A673 (cell line): ENCODE measurements around the gene TTL. TPM values are rescaled to one million over a fixed set of nuclear protein-coding genes. Genes with fewer than 3 reads are reported as not detected.

Source experiments
- BruUV-seq: library from RNA; stranded (reverse); fragments of 400-500 nt; replicated peaks from 2 replicates; lab custom pipeline; 2021; lab: Mats Ljungman, UMichigan
- CTCF ChIA-PET: fragments of 300-600 bp; sonication (Branson Sonifier 250); formaldehyde crosslinking; loops from one replicate; lab custom pipeline; 2022; ENCODE audit warnings: antibody characterized with exemption; lab: Charles Lee
- POLR2A ChIA-PET: fragments of 300-600 bp; sonication (Branson Sonifier 250); formaldehyde crosslinking; loops from one replicate; lab custom pipeline; 2022; ENCODE audit warnings: antibody characterized with exemption; ENCODE audit not compliant: low non-redundant PET; lab: Charles Lee
- DNase-seq: peaks from one replicate; pipeline ENCODE4 v3.0.0-alpha.2; 2015; ENCODE audit warnings: low spot score
- H3K27ac ChIP-seq: fragments of 200-600 bp; sonication (generic); 2 replicates; pipeline ENCODE4 v1.5.1; 2016; ENCODE audit warnings: mixed run types, low read depth, mild to moderate bottlenecking, mixed read lengths, antibody characterized with exemption, low read length; ENCODE audit not compliant: poor library complexity, severe bottlenecking
- H3K27me3 ChIP-seq: fragments of 200-600 bp; sonication (generic); replicated peaks from 2 replicates; pipeline ENCODE4 v1.6.1; 2017; ENCODE audit warnings: mixed run types, low read depth, mild to moderate bottlenecking, mixed read lengths, antibody characterized with exemption, low read length; ENCODE audit not compliant: insufficient read depth, poor library complexity
- H3K36me3 ChIP-seq: fragments of 200-600 bp; sonication (generic); 2 replicates; pipeline ENCODE4 v1.6.1; 2016; ENCODE audit warnings: mixed run types, mild to moderate bottlenecking, mixed read lengths, antibody characterized with exemption, low read length; ENCODE audit not compliant: insufficient read depth, poor library complexity, severe bottlenecking
- H3K4me1 ChIP-seq: fragments of 200-600 bp; sonication (generic); 2 replicates; pipeline ENCODE4 v1.6.1; 2017; ENCODE audit warnings: mixed run types, mild to moderate bottlenecking, mixed read lengths, antibody characterized with exemption, low read length; ENCODE audit not compliant: insufficient read depth, poor library complexity, severe bottlenecking
- H3K4me3 ChIP-seq: fragments of 200-600 bp; sonication (generic); 2 replicates; pipeline ENCODE4 v1.5.1; 2016; ENCODE audit warnings: low read depth, mixed run types, mild to moderate bottlenecking, mixed read lengths, low read length; ENCODE audit not compliant: poor library complexity, severe bottlenecking
- H3K9me3 ChIP-seq: fragments of 200-600 bp; sonication (generic); 2 replicates; pipeline ENCODE4 v1.6.1; 2016; ENCODE audit warnings: mixed run types, low read depth, mild to moderate bottlenecking, mixed read lengths, antibody characterized with exemption, low read length; ENCODE audit not compliant: poor library complexity, severe bottlenecking
- CTCF ChIP-seq: fragments of 300-800, 200-600 bp; sonication (generic); conservative IDR thresholded peaks from 2 replicates; pipeline ENCODE4 v1.5.1; 2017; ENCODE audit warnings: low read depth, mild to moderate bottlenecking, antibody characterized with exemption, low read length, moderate library complexity, mixed read lengths
- EZH2 ChIP-seq: fragments of 200-600 bp; sonication (generic); IDR thresholded peaks from 2 replicates; pipeline ENCODE4 v1.6.1; 2017; ENCODE audit warnings: borderline replicate concordance, low read depth, mild to moderate bottlenecking, mixed read lengths, antibody characterized with exemption, low read length; ENCODE audit not compliant: poor library complexity, severe bottlenecking
- intact Hi-C: fragments of 100-400 bp; cut with micrococcal nuclease; formaldehyde crosslinking; loops from one replicate; pipeline ENCODE4 v1.10.0; 2022; ENCODE audit not compliant: unreplicated experiment
- total RNA-seq: library from RNA; stranded (reverse); gene quantifications from 2 replicates; pipeline ENCODE4 v1.2.3, GENCODE V29; 2021

Gene TTL
- total RNA-seq, 1 experiment from 2014 or later, result 146 TPM

GRCh38 chr2:112579241-112579640 lies 97.3 kb downstream of the TTL start:
- H3K36me3 ChIP-seq, result peaks cover 29% of the 10 kb centered on the region
- POLR2A ChIA-PET, result no interaction called here
- BruUV-seq, result no TSS peak
- H3K27me3 ChIP-seq, result no peaks in the 10 kb centered on the region
- H3K4me1 ChIP-seq, result peaks cover 17% of the 10 kb centered on the region
- DNase-seq, result peak; percentile 71
- no peaks in the 10 kb centered on the region for H3K9me3 ChIP-seq
- H3K4me3 ChIP-seq, result no peak overlapping the region
- CTCF ChIA-PET, result interaction anchor here (0.7 kb wide), 1 partner anchor 98 kb away, joined by 13 read pairs; no protein-coding TSS in a partner anchor
- no peak overlapping the region for H3K27ac ChIP-seq
- intact Hi-C loops, result no loop called here
- TF ChIP-seq CTCF (no peak), EZH2 (no peak)

- Histone ChIP-seq H3K9me3 (no peaks in the 10 kb centered on the region), H3K27me3 (no peaks in the 10 kb centered on the region), H3K27ac (no peak overlapping the region), H3K4me3 (no peak overlapping the region), H3K4me1 (peaks cover 19% of the 10 kb centered on the region), H3K36me3 (peaks cover 21% of the 10 kb centered on the region)
- DNase-seq, result no peak
- intact Hi-C loops, result loop anchor here (5.0 kb wide), 6 partner anchors 38 to 523 kb away; partner anchors contain the start of genes POLR1B, TMEM87B, ZC3H6 and ZC3H8
- no TSS peak for BruUV-seq
- TF ChIP-seq EZH2, result no peak
- TF ChIP-seq CTCF, result no peak
- ChIA-PET CTCF (no interaction called here), POLR2A (no interaction called here)
Observed at GRCh38 chr2:112580084-112580483, 98.1 kb downstream of the TTL start.

GRCh38 chr2:112582314-112582746 lies 100.4 kb downstream of the TTL start:
- ChIA-PET CTCF (interaction anchor here (0.6 kb wide), 1 partner anchor 149 kb away, joined by 3 read pairs; the partner anchor contains the start of gene RGPD8), POLR2A (no interaction called here)
- Histone ChIP-seq H3K36me3 (peaks cover 4% of the 10 kb centered on the region), H3K4me1 (peaks cover 24% of the 10 kb centered on the region), H3K27me3 (no peaks in the 10 kb centered on the region), H3K27ac (peak overlapping the region; percentile 94), H3K4me3 (no peak overlapping the region), H3K9me3 (no peaks in the 10 kb centered on the region)
- no TSS peak for BruUV-seq
- peak; percentile 81 for DNase-seq
- intact Hi-C loops, result loop anchor here (1.0 to 5.0 kb wide), 7 partner anchors 40 to 525 kb away; partner anchors contain the start of genes POLR1B, TMEM87B, ZC3H6 and ZC3H8
- peak; percentile 60 for TF ChIP-seq CTCF
- TF ChIP-seq EZH2, result no peak
